ENCODE data around the gene PAPPA.
A peak's percentile ranks its signal among the peaks of the same experiment; 100 is the strongest.

PAPPA gene

GRCh38 chr9:116286297-116286696 lies 132.7 kb downstream of the PAPPA start:
- no peak overlapping the region for H2BK15ac ChIP-seq (replicated peaks; ENCODE audit: low read depth)

GRCh38 chr9:116287721-116288120 lies 134.1 kb downstream of the PAPPA start:
- Histone ChIP-seq H2BK15ac (replicated peaks; ENCODE audit: low read depth) (no peak overlapping the region), H3K27ac (ENCODE audit: low read depth, low read length) (no peak overlapping the region), H3K9ac (ENCODE audit: low read length) (no peak overlapping the region), H3K79me2 (ENCODE audit: control insufficient read depth, insufficient read depth, low read length) (no peaks in the 10 kb centered on the region), H3K4me2 (ENCODE audit: low read length) (no peak overlapping the region), H3K4me3 (ENCODE audit: low read length) (no peak overlapping the region), H3K79me1 (ENCODE audit: low read length) (no peaks in the 10 kb centered on the region), H4K8ac (ENCODE audit: low read depth, low read length) (no peak overlapping the region), H3K23ac (ENCODE audit: low read length) (no peak overlapping the region), H3K4ac (ENCODE audit: low read depth, low read length) (no peak overlapping the region), H3K56ac (ENCODE audit: low read length) (no peak overlapping the region), H2BK120ac (ENCODE audit: low read depth, low read length) (no peak overlapping the region), H3K27me3 (ENCODE audit: insufficient read depth, low read length, poor library complexity) (no peaks in the 10 kb centered on the region), H3K4me1 (ENCODE audit: control insufficient read depth, low read depth, low read length) (peaks cover 6% of the 10 kb centered on the region), H3K36me3 (ENCODE audit: control insufficient read depth, insufficient read depth, low read length) (no peaks in the 10 kb centered on the region), H4K5ac (ENCODE audit: low read length) (no peak overlapping the region), H2BK5ac (ENCODE audit: low read length) (no peak overlapping the region), H2AK5ac (ENCODE audit: low read length) (no peak overlapping the region), H3K18ac (ENCODE audit: low read length) (no peak overlapping the region)
- WGBS (ENCODE audit: extremely low coverage, insufficient coverage, low lambda C conversion rate): no CpG with 5 or more reads among the region's 4 CpGs
- DNase-seq: no peak

More at GRCh38 chr9:116286297-116286696, 132.7 kb downstream of the PAPPA start:
- Histone ChIP-seq H3K4me2 (ENCODE audit: low read length) (no peak overlapping the region), H3K36me3 (ENCODE audit: control insufficient read depth, insufficient read depth, low read length) (no peaks in the 10 kb centered on the region), H3K9ac (ENCODE audit: low read length) (no peak overlapping the region), H4K5ac (ENCODE audit: low read length) (no peak overlapping the region), H3K4ac (ENCODE audit: low read depth, low read length) (no peak overlapping the region), H3K56ac (ENCODE audit: low read length) (no peak overlapping the region), H3K27ac (ENCODE audit: low read depth, low read length) (no peak overlapping the region), H2BK120ac (ENCODE audit: low read depth, low read length) (no peak overlapping the region), H3K27me3 (ENCODE audit: insufficient read depth, low read length, poor library complexity) (no peaks in the 10 kb centered on the region), H3K79me1 (ENCODE audit: low read length) (no peaks in the 10 kb centered on the region), H4K8ac (ENCODE audit: low read depth, low read length) (no peak overlapping the region), H2AK5ac (ENCODE audit: low read length) (no peak overlapping the region), H3K18ac (ENCODE audit: low read length) (peak overlapping the region; percentile 82), H3K23ac (ENCODE audit: low read length) (no peak overlapping the region), H3K4me3 (ENCODE audit: low read length) (no peak overlapping the region), H2BK5ac (ENCODE audit: low read length) (no peak overlapping the region), H3K4me1 (ENCODE audit: control insufficient read depth, low read depth, low read length) (peaks cover 6% of the 10 kb centered on the region), H3K79me2 (ENCODE audit: control insufficient read depth, insufficient read depth, low read length) (no peaks in the 10 kb centered on the region)
- no CpG with 5 or more reads among the region's 9 CpGs for WGBS (ENCODE audit: extremely low coverage, insufficient coverage, low lambda C conversion rate)
- peak; percentile 78 for DNase-seq

- no peak for DNase-seq
- no peak overlapping the region for H3K23ac ChIP-seq (ENCODE audit: low read length)
- no peak overlapping the region for H3K4me2 ChIP-seq (ENCODE audit: low read length)
- H3K79me1 ChIP-seq (ENCODE audit: low read length): no peaks in the 10 kb centered on the region
- H3K36me3 ChIP-seq (ENCODE audit: control insufficient read depth, insufficient read depth, low read length): no peaks in the 10 kb centered on the region
- H3K4ac ChIP-seq (ENCODE audit: low read depth, low read length): no peak overlapping the region
- peaks cover 6% of the 10 kb centered on the region for H3K4me1 ChIP-seq (ENCODE audit: control insufficient read depth, low read depth, low read length)
- no peak overlapping the region for H3K27ac ChIP-seq (ENCODE audit: low read depth, low read length)
- no CpG with 5 or more reads among the region's 3 CpGs for WGBS (ENCODE audit: extremely low coverage, insufficient coverage, low lambda C conversion rate)
- H2BK120ac ChIP-seq (ENCODE audit: low read depth, low read length): no peak overlapping the region
- no peak overlapping the region for H2BK5ac ChIP-seq (ENCODE audit: low read length)
- no peak overlapping the region for H2AK5ac ChIP-seq (ENCODE audit: low read length)
- no peak overlapping the region for H3K4me3 ChIP-seq (ENCODE audit: low read length)
- no peak overlapping the region for H3K18ac ChIP-seq (ENCODE audit: low read length)
- no peaks in the 10 kb centered on the region for H3K79me2 ChIP-seq (ENCODE audit: control insufficient read depth, insufficient read depth, low read length)
- no peaks in the 10 kb centered on the region for H3K27me3 ChIP-seq (ENCODE audit: insufficient read depth, low read length, poor library complexity)
- no peak overlapping the region for H4K5ac ChIP-seq (ENCODE audit: low read length)
- H3K56ac ChIP-seq (ENCODE audit: low read length): no peak overlapping the region
- H3K9ac ChIP-seq (ENCODE audit: low read length): no peak overlapping the region
- no peak overlapping the region for H2BK15ac ChIP-seq (replicated peaks; ENCODE audit: low read depth)
- no peak overlapping the region for H4K8ac ChIP-seq (ENCODE audit: low read depth, low read length)
Measured at GRCh38 chr9:116288658-116289057, 135.1 kb downstream of the PAPPA start.

- H3K4me2 ChIP-seq (ENCODE audit: low read length): no peak overlapping the region
- H3K56ac ChIP-seq (ENCODE audit: low read length): no peak overlapping the region
- H4K8ac ChIP-seq (ENCODE audit: low read depth, low read length): no peak overlapping the region
- no peak overlapping the region for H2BK15ac ChIP-seq (replicated peaks; ENCODE audit: low read depth)
- H3K23ac ChIP-seq (ENCODE audit: low read length): no peak overlapping the region
- H2BK5ac ChIP-seq (ENCODE audit: low read length): no peak overlapping the region
- H4K5ac ChIP-seq (ENCODE audit: low read length): no peak overlapping the region
- H3K18ac ChIP-seq (ENCODE audit: low read length): no peak overlapping the region
- H3K36me3 ChIP-seq (ENCODE audit: control insufficient read depth, insufficient read depth, low read length): no peaks in the 10 kb centered on the region
- no peak overlapping the region for H3K27ac ChIP-seq (ENCODE audit: low read depth, low read length)
- no peak overlapping the region for H2BK120ac ChIP-seq (ENCODE audit: low read depth, low read length)
- no peak overlapping the region for H3K9ac ChIP-seq (ENCODE audit: low read length)
- H3K4me1 ChIP-seq (ENCODE audit: control insufficient read depth, low read depth, low read length): no peaks in the 10 kb centered on the region
- no peaks in the 10 kb centered on the region for H3K79me2 ChIP-seq (ENCODE audit: control insufficient read depth, insufficient read depth, low read length)
- H3K27me3 ChIP-seq (ENCODE audit: insufficient read depth, low read length, poor library complexity): no peaks in the 10 kb centered on the region
- H3K4ac ChIP-seq (ENCODE audit: low read depth, low read length): no peak overlapping the region
- H3K79me1 ChIP-seq (ENCODE audit: low read length): no peaks in the 10 kb centered on the region
- DNase-seq: no peak
- H2AK5ac ChIP-seq (ENCODE audit: low read length): no peak overlapping the region
- WGBS (ENCODE audit: extremely low coverage, insufficient coverage, low lambda C conversion rate): no CpG with 5 or more reads among the region's 2 CpGs
- H3K4me3 ChIP-seq (ENCODE audit: low read length): no peak overlapping the region
Measured at GRCh38 chr9:116297346-116297745, 143.8 kb downstream of the PAPPA start.

- Histone ChIP-seq H4K5ac (ENCODE audit: low read length) (no peak overlapping the region), H3K4me1 (ENCODE audit: control insufficient read depth, low read depth, low read length) (no peaks in the 10 kb centered on the region), H3K79me2 (ENCODE audit: control insufficient read depth, insufficient read depth, low read length) (no peaks in the 10 kb centered on the region), H3K4ac (ENCODE audit: low read depth, low read length) (no peak overlapping the region), H3K23ac (ENCODE audit: low read length) (no peak overlapping the region), H3K9ac (ENCODE audit: low read length) (no peak overlapping the region), H3K27ac (ENCODE audit: low read depth, low read length) (no peak overlapping the region), H2BK5ac (ENCODE audit: low read length) (no peak overlapping the region), H3K4me3 (ENCODE audit: low read length) (no peak overlapping the region), H4K8ac (ENCODE audit: low read depth, low read length) (no peak overlapping the region), H3K4me2 (ENCODE audit: low read length) (no peak overlapping the region), H3K36me3 (ENCODE audit: control insufficient read depth, insufficient read depth, low read length) (no peaks in the 10 kb centered on the region), H2BK120ac (ENCODE audit: low read depth, low read length) (peak overlapping the region; percentile 54), H3K18ac (ENCODE audit: low read length) (no peak overlapping the region), H3K56ac (ENCODE audit: low read length) (no peak overlapping the region), H3K79me1 (ENCODE audit: low read length) (no peaks in the 10 kb centered on the region), H2AK5ac (ENCODE audit: low read length) (no peak overlapping the region), H2BK15ac (replicated peaks; ENCODE audit: low read depth) (no peak overlapping the region), H3K27me3 (ENCODE audit: insufficient read depth, low read length, poor library complexity) (no peaks in the 10 kb centered on the region)
- no CpG with 5 or more reads among the region's 3 CpGs for WGBS (ENCODE audit: extremely low coverage, insufficient coverage, low lambda C conversion rate)
- DNase-seq: no peak
Measured at GRCh38 chr9:116298249-116298648, 144.7 kb downstream of the PAPPA start.

GRCh38 chr9:116298878-116299391 lies 145.3 kb downstream of the PAPPA start:
- 100% methylated on average over 2 of the region's 6 CpGs for WGBS (ENCODE audit: extremely low coverage, insufficient coverage, low lambda C conversion rate)
- Histone ChIP-seq H3K79me1 (ENCODE audit: low read length) (no peaks in the 10 kb centered on the region), H2AK5ac (ENCODE audit: low read length) (no peak overlapping the region), H3K9ac (ENCODE audit: low read length) (no peak overlapping the region), H2BK5ac (ENCODE audit: low read length) (no peak overlapping the region), H3K27me3 (ENCODE audit: insufficient read depth, low read length, poor library complexity) (no peaks in the 10 kb centered on the region), H3K36me3 (ENCODE audit: control insufficient read depth, insufficient read depth, low read length) (no peaks in the 10 kb centered on the region), H3K4me2 (ENCODE audit: low read length) (no peak overlapping the region), H3K4me3 (ENCODE audit: low read length) (no peak overlapping the region), H3K4me1 (ENCODE audit: control insufficient read depth, low read depth, low read length) (no peaks in the 10 kb centered on the region), H4K5ac (ENCODE audit: low read length) (no peak overlapping the region), H2BK120ac (ENCODE audit: low read depth, low read length) (no peak overlapping the region), H2BK15ac (replicated peaks; ENCODE audit: low read depth) (no peak overlapping the region), H4K8ac (ENCODE audit: low read depth, low read length) (no peak overlapping the region), H3K23ac (ENCODE audit: low read length) (no peak overlapping the region), H3K27ac (ENCODE audit: low read depth, low read length) (no peak overlapping the region), H3K4ac (ENCODE audit: low read depth, low read length) (no peak overlapping the region), H3K18ac (ENCODE audit: low read length) (no peak overlapping the region), H3K79me2 (ENCODE audit: control insufficient read depth, insufficient read depth, low read length) (no peaks in the 10 kb centered on the region), H3K56ac (ENCODE audit: low read length) (no peak overlapping the region)
- no peak for DNase-seq

Measured in mesendoderm (in vitro differentiated cells).